Measurements from ENCODE around the gene NT5C. TPM values are rescaled to one million over a fixed set of nuclear protein-coding genes. Genes with fewer than 3 reads are reported as not detected.

The NT5C gene
- total RNA-seq, 4 donors from 2014 or later = 81.7 to 97.5 (median 88.4) TPM

- TF ChIP-seq CTCF (IDR thresholded peaks at IDR 0.05) (no peak), POLR2A (IDR thresholded peaks at IDR 0.05) (no peak)
- intact Hi-C loops (cut with DNase I) = no loop called here
- Histone ChIP-seq H3K4me1 (peaks cover 19 to 70% (median 27%) of the 10 kb centered on the region in 3 donors), H3K9me3 (no peaks in the 10 kb centered on the region), H3K36me3 (no peaks in the 10 kb centered on the region), H3K27me3 (no peaks in the 10 kb centered on the region), H3K4me3 (peak overlapping the region in 2 of 4 donors; percentile 74 to 99), H3K27ac (peak overlapping the region; percentile 19 to 90 (median 82))
- WGBS, 2 donors = 30 to 58% methylated on average over 3 of the region's 3 CpGs
- no peak for DNase-seq
These were observed 23.7 kb upstream of the NT5C start for GRCh38 chr17:75155191-75155601.

GRCh38 chr17:75154195-75155106 is 22.9 kb upstream of the NT5C start, which contains the start of gene JPT1:
Gene JPT1, minus strand, starts transcription at chr17:75154512. Its CDS starts 115 bp downstream, at chr17:75154397.
- H3K27me3 ChIP-seq = no peaks in the 10 kb centered on the region
- peak; percentile 53 to 100 (median 83) for TF ChIP-seq POLR2A (IDR thresholded peaks at IDR 0.05)
- peak in 1 of 6 experiments; percentile 18 for TF ChIP-seq CTCF (IDR thresholded peaks at IDR 0.05)
- 3 to 5% methylated on average over 16 to 23 of the region's 67 CpGs for WGBS, 2 donors
- H3K36me3 ChIP-seq = no peaks in the 10 kb centered on the region
- H3K27ac ChIP-seq = peak within 1 kb of the TSS; percentile 83 to 94 (median 88)
- peak; percentile 91 for DNase-seq
- H3K4me1 ChIP-seq = peaks cover 19 to 64% (median 23%) of the 10 kb centered on the region in 3 donors
- H3K9me3 ChIP-seq = no peaks in the 10 kb centered on the region
- H3K4me3 ChIP-seq = peak within 1 kb of the TSS; percentile 74 to 99 (median 84)
- intact Hi-C loops (cut with DNase I) = no loop called here

GRCh38 chr17:75153780-75154194 is 22.2 kb upstream of the NT5C start:
- intact Hi-C loops (cut with DNase I) = no loop called here
- no peaks in the 10 kb centered on the region for H3K27me3 ChIP-seq
- peak overlapping the region; percentile 74 to 99 (median 84) for H3K4me3 ChIP-seq
- no peaks in the 10 kb centered on the region for H3K9me3 ChIP-seq
- H3K4me1 ChIP-seq = peaks cover 19 to 58% (median 22%) of the 10 kb centered on the region in 3 donors
- WGBS, 2 donors = 0% methylated on average over 3 to 7 of the region's 35 CpGs
- H3K36me3 ChIP-seq = no peaks in the 10 kb centered on the region
- no peak for TF ChIP-seq CTCF (IDR thresholded peaks at IDR 0.05)
- no peak for TF ChIP-seq POLR2A (IDR thresholded peaks at IDR 0.05)
- DNase-seq = no peak
- H3K27ac ChIP-seq = peak overlapping the region; percentile 83 to 94 (median 88)

- H3K36me3 ChIP-seq = peaks cover 0 to 5% (median 0%) of the 10 kb centered on the region in 3 donors
- TF ChIP-seq CTCF (IDR thresholded peaks at IDR 0.05) (no peak), POLR2A (IDR thresholded peaks at IDR 0.05) (no peak)
- H3K27me3 ChIP-seq = no peaks in the 10 kb centered on the region
- intact Hi-C loops (cut with DNase I) = no loop called here
- H3K9me3 ChIP-seq = no peaks in the 10 kb centered on the region
- H3K4me1 ChIP-seq = peaks cover 18 to 51% (median 19%) of the 10 kb centered on the region in 3 donors
- no peak for DNase-seq
- WGBS, 2 donors = 3 to 4% methylated on average over 25 to 26 of the region's 28 CpGs
- H3K4me3 ChIP-seq = peak overlapping the region; percentile 74 to 99 (median 84)
- peak overlapping the region; percentile 83 to 94 (median 88) for H3K27ac ChIP-seq
These were observed 21.6 kb upstream of the NT5C start for GRCh38 chr17:75152922-75153779.
